ENCODE results near the gene TNPO2. TPM values are rescaled to one million over a fixed set of nuclear protein-coding genes. Genes with fewer than 3 reads are reported as not detected.
A peak's percentile ranks its signal among the peaks of the same experiment; 100 is the strongest.

TNPO2 gene
- total RNA-seq, 2 donors from 2014 or later = 106 to 113 TPM

GRCh38 chr19:12675399-12675798 is 48.3 kb downstream of the TNPO2 start:
- DNase-seq = no peak

GRCh38 chr19:12672744-12673143 is 51.0 kb downstream of the TNPO2 start:
- Histone ChIP-seq H3K4me3 (ENCODE audit: low read length) (no peak overlapping the region), H3K27ac (ENCODE audit: low read depth, low read length) (no peak overlapping the region), H3K36me3 (ENCODE audit: control insufficient read depth, insufficient read depth, low read length) (peaks cover 58% of the 10 kb centered on the region), H3K9me3 (ENCODE audit: control insufficient read depth, low read length) (no peaks in the 10 kb centered on the region), H3K27me3 (ENCODE audit: control insufficient read depth, insufficient read depth, low read length, poor library complexity, severe bottlenecking) (no peaks in the 10 kb centered on the region), H3K9ac (ENCODE audit: extremely low read depth, low read length, poor library complexity, severe bottlenecking) (no peak overlapping the region), H3K4me1 (ENCODE audit: control insufficient read depth, insufficient read depth, low read length) (no peaks in the 10 kb centered on the region)
- H3K27me3 Mint-ChIP-seq (ENCODE audit: insufficient read depth) = no peaks in the 10 kb centered on the region
- H3K4me3 Mint-ChIP-seq = no peak overlapping the region
- no peaks in the 10 kb centered on the region for H3K9me3 Mint-ChIP-seq
- H3K4me1 Mint-ChIP-seq = peaks cover 11% of the 10 kb centered on the region
- TF ChIP-seq, protein P1, sequence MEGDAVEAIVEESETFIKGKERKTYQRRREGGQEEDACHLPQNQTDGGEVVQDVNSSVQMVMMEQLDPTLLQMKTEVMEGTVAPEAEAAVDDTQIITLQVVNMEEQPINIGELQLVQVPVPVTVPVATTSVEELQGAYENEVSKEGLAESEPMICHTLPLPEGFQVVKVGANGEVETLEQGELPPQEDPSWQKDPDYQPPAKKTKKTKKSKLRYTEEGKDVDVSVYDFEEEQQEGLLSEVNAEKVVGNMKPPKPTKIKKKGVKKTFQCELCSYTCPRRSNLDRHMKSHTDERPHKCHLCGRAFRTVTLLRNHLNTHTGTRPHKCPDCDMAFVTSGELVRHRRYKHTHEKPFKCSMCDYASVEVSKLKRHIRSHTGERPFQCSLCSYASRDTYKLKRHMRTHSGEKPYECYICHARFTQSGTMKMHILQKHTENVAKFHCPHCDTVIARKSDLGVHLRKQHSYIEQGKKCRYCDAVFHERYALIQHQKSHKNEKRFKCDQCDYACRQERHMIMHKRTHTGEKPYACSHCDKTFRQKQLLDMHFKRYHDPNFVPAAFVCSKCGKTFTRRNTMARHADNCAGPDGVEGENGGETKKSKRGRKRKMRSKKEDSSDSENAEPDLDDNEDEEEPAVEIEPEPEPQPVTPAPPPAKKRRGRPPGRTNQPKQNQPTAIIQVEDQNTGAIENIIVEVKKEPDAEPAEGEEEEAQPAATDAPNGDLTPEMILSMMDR (conservative IDR thresholded peaks at IDR 0.05) = no peak
- no peak overlapping the region for H3K27ac Mint-ChIP-seq
- H3K36me3 Mint-ChIP-seq (ENCODE audit: low read depth) = peaks cover 52% of the 10 kb centered on the region
- 89% methylated on average over 10 of the region's 10 CpGs; no CpG with 5 or more reads in 1 of the 2 experiments for WGBS, 2 experiments (ENCODE audit: insufficient coverage in 1 of 2, insufficient read length in 1 of 2)
- peak; percentile 67 for DNase-seq

More at GRCh38 chr19:12675399-12675798, 48.3 kb downstream of the TNPO2 start:
- Histone ChIP-seq H3K9ac (ENCODE audit: extremely low read depth, low read length, poor library complexity, severe bottlenecking) (no peak overlapping the region), H3K4me1 (ENCODE audit: control insufficient read depth, insufficient read depth, low read length) (no peaks in the 10 kb centered on the region), H3K27me3 (ENCODE audit: control insufficient read depth, insufficient read depth, low read length, poor library complexity, severe bottlenecking) (no peaks in the 10 kb centered on the region), H3K4me3 (ENCODE audit: low read length) (no peak overlapping the region), H3K36me3 (ENCODE audit: control insufficient read depth, insufficient read depth, low read length) (peaks cover 81% of the 10 kb centered on the region), H3K27ac (ENCODE audit: low read depth, low read length) (no peak overlapping the region), H3K9me3 (ENCODE audit: control insufficient read depth, low read length) (no peaks in the 10 kb centered on the region)
- peaks cover 1% of the 10 kb centered on the region for H3K4me1 Mint-ChIP-seq
- no peak overlapping the region for H3K27ac Mint-ChIP-seq
- H3K27me3 Mint-ChIP-seq (ENCODE audit: insufficient read depth) = no peaks in the 10 kb centered on the region
- TF ChIP-seq, protein P1 (conservative IDR thresholded peaks at IDR 0.05) = no peak
- H3K9me3 Mint-ChIP-seq = no peaks in the 10 kb centered on the region
- H3K4me3 Mint-ChIP-seq = no peak overlapping the region
- 94 to 100% methylated on average over 4 to 10 of the region's 10 CpGs for WGBS, 2 experiments (ENCODE audit: insufficient coverage in 1 of 2, insufficient read length in 1 of 2)
- H3K36me3 Mint-ChIP-seq (ENCODE audit: low read depth) = peaks cover 70% of the 10 kb centered on the region

DNA sequence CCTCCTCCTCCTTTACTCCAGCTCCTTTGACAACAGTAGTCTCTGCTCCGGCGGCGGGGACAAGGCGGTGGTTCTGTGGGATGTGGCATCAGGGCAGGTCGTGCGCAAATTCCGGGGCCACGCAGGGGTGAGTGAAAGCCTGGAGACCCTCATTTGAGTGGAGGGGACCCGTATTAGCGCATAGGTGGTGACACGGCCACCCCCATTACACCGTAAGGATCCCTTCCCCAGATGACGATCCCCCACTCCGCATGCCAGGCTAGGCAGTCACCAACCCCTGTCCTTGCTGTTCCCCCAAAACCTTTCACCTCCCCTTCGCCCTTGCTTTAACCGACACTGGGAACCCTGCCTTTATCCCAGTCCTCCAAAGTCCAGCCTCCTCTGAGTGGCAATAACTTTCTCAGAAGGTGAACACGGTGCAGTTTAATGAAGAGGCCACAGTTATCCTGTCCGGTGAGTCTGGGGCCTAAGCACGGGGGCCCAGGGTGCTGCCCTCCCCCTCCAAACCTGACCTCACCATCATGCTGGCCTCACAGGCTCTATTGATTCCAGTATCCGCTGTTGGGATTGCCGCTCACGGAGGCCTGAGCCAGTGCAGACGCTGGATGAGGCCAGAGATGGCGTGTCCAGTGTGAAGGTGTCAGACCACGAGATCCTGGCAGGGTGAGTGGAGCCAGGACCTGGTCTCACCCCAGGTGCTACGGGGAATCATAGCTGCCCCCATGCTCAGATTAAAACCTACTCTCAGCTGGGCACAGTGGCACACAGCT is 53.4 kb downstream of the TNPO2 start:
- Histone ChIP-seq H3K27ac (ENCODE audit: low read depth, low read length) (no peak overlapping the region), H3K36me3 (ENCODE audit: control insufficient read depth, insufficient read depth, low read length) (peaks cover 37% of the 10 kb centered on the region), H3K9me3 (ENCODE audit: control insufficient read depth, low read length) (no peaks in the 10 kb centered on the region), H3K27me3 (ENCODE audit: control insufficient read depth, insufficient read depth, low read length, poor library complexity, severe bottlenecking) (no peaks in the 10 kb centered on the region), H3K9ac (ENCODE audit: extremely low read depth, low read length, poor library complexity, severe bottlenecking) (peak overlapping the region; percentile 56), H3K4me1 (ENCODE audit: control insufficient read depth, insufficient read depth, low read length) (no peaks in the 10 kb centered on the region), H3K4me3 (ENCODE audit: low read length) (peak overlapping the region; percentile 93)
- H3K27me3 Mint-ChIP-seq (ENCODE audit: insufficient read depth) = no peaks in the 10 kb centered on the region
- H3K36me3 Mint-ChIP-seq (ENCODE audit: low read depth) = peaks cover 31% of the 10 kb centered on the region
- 58 to 77% methylated on average over 15 to 26 of the region's 26 CpGs for WGBS, 2 experiments (ENCODE audit: insufficient coverage in 1 of 2, insufficient read length in 1 of 2)
- peaks cover 22% of the 10 kb centered on the region for H3K4me1 Mint-ChIP-seq
- H3K27ac Mint-ChIP-seq = peak overlapping the region; percentile 98
- peak overlapping the region; percentile 96 for H3K4me3 Mint-ChIP-seq
- peak; percentile 41 for DNase-seq
- H3K9me3 Mint-ChIP-seq = no peaks in the 10 kb centered on the region
- TF ChIP-seq, protein P1 (conservative IDR thresholded peaks at IDR 0.05) = no peak

Measured in endodermal cell (in vitro differentiated cells).